Measurements from ENCODE around the gene COTL1. TPM values are rescaled to one million over a fixed set of nuclear protein-coding genes. Genes with fewer than 3 reads are reported as not detected.

COTL1 gene
- total RNA-seq, 2 experiments from 2014 or later = 179 to 181 TPM

DNA sequence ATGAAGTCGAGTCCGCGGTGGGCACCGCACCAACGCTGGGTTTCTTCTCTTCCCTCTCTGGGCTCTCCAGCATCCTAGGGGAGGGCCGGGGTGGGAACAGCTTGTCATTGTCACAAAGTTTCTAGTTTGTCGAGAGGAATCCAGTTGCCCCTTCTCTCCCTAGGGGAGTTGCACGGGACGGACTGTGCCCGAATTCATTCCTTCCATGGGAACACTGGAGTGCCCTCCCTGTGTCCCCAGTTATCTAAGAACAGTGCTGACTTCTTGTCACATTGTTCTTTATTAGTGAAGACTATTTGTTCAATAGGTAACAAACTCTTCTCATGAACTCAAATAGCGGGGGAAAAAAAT lies 31.6 kb upstream of the COTL1 start:
- H3K27me3 Mint-ChIP-seq = no peaks in the 10 kb centered on the region
- peaks cover 29% of the 10 kb centered on the region for H3K36me3 ChIP-seq (ENCODE audit: insufficient read depth, low read length)
- no peaks in the 10 kb centered on the region for H3K9me3 ChIP-seq (ENCODE audit: control insufficient read depth in 1 of 2, insufficient read depth in 1 of 2, low read length in 2 of 2)
- H3K4me1 Mint-ChIP-seq (ENCODE audit: low read depth) = peaks cover 62% of the 10 kb centered on the region
- peak overlapping the region; percentile 87 for H3K4me3 Mint-ChIP-seq
- H3K27ac ChIP-seq (ENCODE audit: low read depth in 1 of 2, low read length in 2 of 2) = peak overlapping the region in 1 of 2 donors; percentile 59
- ChIA-PET POLR2A (interaction anchor here (0.6 to 2.8 kb wide), 12 partner anchors 8 to 533 kb away, joined by 3 to 13 read pairs (median 4); partner anchors contain the start of gene MBTPS1), CTCF (interaction anchor here (2.1 kb wide), 1 partner anchor 27 kb away, joined by 5 read pairs; no protein-coding TSS in a partner anchor)
- no peaks in the 10 kb centered on the region for H3K9me3 Mint-ChIP-seq
- DNase-seq (no peak), ATAC-seq (ENCODE audit: poor library complexity) (no peak)
- H3K4me1 ChIP-seq (ENCODE audit: insufficient read depth, low read length) = peaks cover 58% of the 10 kb centered on the region
- H3K27me3 ChIP-seq (ENCODE audit: control insufficient read depth in 1 of 2, insufficient read depth in 2 of 2, low read length in 2 of 2) = no peaks in the 10 kb centered on the region
- peak overlapping the region; percentile 62 for H3K4me3 ChIP-seq (ENCODE audit: low read length)
- TF ChIP-seq, protein P1, sequence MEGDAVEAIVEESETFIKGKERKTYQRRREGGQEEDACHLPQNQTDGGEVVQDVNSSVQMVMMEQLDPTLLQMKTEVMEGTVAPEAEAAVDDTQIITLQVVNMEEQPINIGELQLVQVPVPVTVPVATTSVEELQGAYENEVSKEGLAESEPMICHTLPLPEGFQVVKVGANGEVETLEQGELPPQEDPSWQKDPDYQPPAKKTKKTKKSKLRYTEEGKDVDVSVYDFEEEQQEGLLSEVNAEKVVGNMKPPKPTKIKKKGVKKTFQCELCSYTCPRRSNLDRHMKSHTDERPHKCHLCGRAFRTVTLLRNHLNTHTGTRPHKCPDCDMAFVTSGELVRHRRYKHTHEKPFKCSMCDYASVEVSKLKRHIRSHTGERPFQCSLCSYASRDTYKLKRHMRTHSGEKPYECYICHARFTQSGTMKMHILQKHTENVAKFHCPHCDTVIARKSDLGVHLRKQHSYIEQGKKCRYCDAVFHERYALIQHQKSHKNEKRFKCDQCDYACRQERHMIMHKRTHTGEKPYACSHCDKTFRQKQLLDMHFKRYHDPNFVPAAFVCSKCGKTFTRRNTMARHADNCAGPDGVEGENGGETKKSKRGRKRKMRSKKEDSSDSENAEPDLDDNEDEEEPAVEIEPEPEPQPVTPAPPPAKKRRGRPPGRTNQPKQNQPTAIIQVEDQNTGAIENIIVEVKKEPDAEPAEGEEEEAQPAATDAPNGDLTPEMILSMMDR (IDR thresholded peaks at IDR 0.05) = no peak
- H3K36me3 Mint-ChIP-seq (ENCODE audit: low read depth) = peaks cover 58% of the 10 kb centered on the region
- intact Hi-C loops (cut with DNase I, micrococcal nuclease) = no loop called here
- peak overlapping the region; percentile 78 for H3K27ac Mint-ChIP-seq

GRCh38 chr16:84648595-84649510 lies 31.0 kb upstream of the COTL1 start:
- TF ChIP-seq, protein P1 (IDR thresholded peaks at IDR 0.05) = no peak
- Histone ChIP-seq H3K27ac (ENCODE audit: low read depth in 1 of 2, low read length in 2 of 2) (peak overlapping the region; percentile 18 to 59), H3K4me1 (ENCODE audit: insufficient read depth, low read length) (peaks cover 52% of the 10 kb centered on the region), H3K4me3 (ENCODE audit: low read length) (peak overlapping the region; percentile 62), H3K9me3 (ENCODE audit: control insufficient read depth in 1 of 2, insufficient read depth in 1 of 2, low read length in 2 of 2) (no peaks in the 10 kb centered on the region), H3K36me3 (ENCODE audit: insufficient read depth, low read length) (peaks cover 22% of the 10 kb centered on the region), H3K27me3 (ENCODE audit: control insufficient read depth in 1 of 2, insufficient read depth in 2 of 2, low read length in 2 of 2) (no peaks in the 10 kb centered on the region)
- no peaks in the 10 kb centered on the region for H3K9me3 Mint-ChIP-seq
- ChIA-PET CTCF (interaction anchor here (1.4 to 2.4 kb wide), 4 partner anchors 24 to 142 kb away, joined by 4 to 8 read pairs (median 6); no protein-coding TSS in a partner anchor), POLR2A (interaction anchor here (0.6 to 2.8 kb wide), 23 partner anchors 8 to 532 kb away, joined by 3 to 13 read pairs (median 3); partner anchors contain the start of genes COTL1, MBTPS1 and MEAK7)
- H3K36me3 Mint-ChIP-seq (ENCODE audit: low read depth) = peaks cover 53% of the 10 kb centered on the region
- DNase-seq = peak in 12 of 14 experiments; percentile 24 to 67 (median 42)
- H3K27me3 Mint-ChIP-seq = no peaks in the 10 kb centered on the region
- H3K4me3 Mint-ChIP-seq = peak overlapping the region; percentile 87
- H3K4me1 Mint-ChIP-seq (ENCODE audit: low read depth) = peaks cover 57% of the 10 kb centered on the region
- ATAC-seq (ENCODE audit: poor library complexity) = peak; percentile 41
- peak overlapping the region; percentile 78 for H3K27ac Mint-ChIP-seq
- intact Hi-C loops (cut with DNase I, micrococcal nuclease) = no loop called here

DNA sequence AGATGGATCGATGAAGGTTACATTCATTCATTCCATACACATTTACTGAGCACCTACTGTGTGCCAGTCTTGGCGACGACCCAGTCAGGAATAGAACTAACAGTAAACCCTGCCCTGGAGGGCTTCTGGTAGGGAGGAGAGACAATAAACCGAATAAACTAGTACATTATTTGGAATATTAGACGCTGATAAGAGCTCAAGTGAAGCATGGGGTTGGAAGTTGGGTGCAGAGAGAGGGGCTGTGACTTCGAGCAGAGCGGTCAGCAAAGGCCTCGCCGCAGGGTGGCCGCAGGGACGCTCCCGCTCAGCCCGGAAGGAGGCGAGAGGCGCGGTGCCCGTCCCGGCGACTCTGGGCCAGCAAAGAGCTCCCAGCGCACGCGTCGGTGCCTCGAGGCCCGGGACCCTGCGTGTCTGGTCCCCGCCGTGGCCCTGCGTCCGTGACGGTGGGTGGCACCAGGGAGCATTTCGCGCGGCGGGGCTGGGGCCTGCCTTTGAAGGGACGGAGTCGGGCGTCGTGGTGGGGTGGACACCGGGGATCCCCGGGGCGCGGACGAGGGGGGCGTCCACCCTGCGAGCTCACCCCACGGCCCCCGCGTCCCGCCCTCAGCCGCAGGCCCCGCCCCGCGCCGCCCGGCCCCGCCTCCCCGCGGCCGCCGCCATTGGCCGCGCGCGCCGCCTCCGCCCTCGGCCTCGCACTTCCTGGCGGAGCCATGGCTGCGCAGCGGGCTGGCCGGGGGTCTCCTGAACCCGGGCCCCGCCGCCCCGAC lies 30.1 kb upstream of the COTL1 start, which contains the start of gene KLHL36:
Gene KLHL36, plus strand, starts transcription at position 684 of the 767 bp plus-strand sequence. CDS start 2,357 bp downstream, outside the sequence.
- Histone ChIP-seq H3K27me3 (ENCODE audit: control insufficient read depth in 1 of 2, insufficient read depth in 2 of 2, low read length in 2 of 2) (no peaks in the 10 kb centered on the region), H3K9me3 (ENCODE audit: control insufficient read depth in 1 of 2, insufficient read depth in 1 of 2, low read length in 2 of 2) (no peaks in the 10 kb centered on the region), H3K4me1 (ENCODE audit: insufficient read depth, low read length) (peaks cover 49% of the 10 kb centered on the region), H3K4me3 (ENCODE audit: low read length) (peak within 1 kb of the TSS; percentile 62), H3K36me3 (ENCODE audit: insufficient read depth, low read length) (peaks cover 15% of the 10 kb centered on the region), H3K27ac (ENCODE audit: low read depth in 1 of 2, low read length in 2 of 2) (peak within 1 kb of the TSS; percentile 18 to 62)
- ChIA-PET POLR2A (interaction anchor here (0.7 to 2.8 kb wide), 21 partner anchors 7 to 531 kb away, joined by 3 to 13 read pairs (median 3); partner anchors contain the start of genes COTL1, MBTPS1 and MEAK7), CTCF (interaction anchor here (1.4 to 2.4 kb wide), 4 partner anchors 24 to 141 kb away, joined by 4 to 8 read pairs (median 6); no protein-coding TSS in a partner anchor)
- TF ChIP-seq, protein P1 (IDR thresholded peaks at IDR 0.05) = no peak
- ATAC-seq (ENCODE audit: poor library complexity) = peak; percentile 81
- Mint-ChIP-seq H3K4me3 (peak within 1 kb of the TSS; percentile 96), H3K9me3 (no peaks in the 10 kb centered on the region), H3K27ac (peak within 1 kb of the TSS; percentile 93), H3K36me3 (ENCODE audit: low read depth) (peaks cover 44% of the 10 kb centered on the region), H3K4me1 (ENCODE audit: low read depth) (peaks cover 51% of the 10 kb centered on the region), H3K27me3 (no peaks in the 10 kb centered on the region)
- peak; percentile 39 to 86 (median 69) for DNase-seq
- intact Hi-C loops (cut with DNase I, micrococcal nuclease) = no loop called here

All from CD4-positive, alpha-beta T cell (primary cell).